PC-3 (cell line): ENCODE results near the gene ASIC5. TPM values are rescaled to one million over a fixed set of nuclear protein-coding genes. Genes with fewer than 3 reads are reported as not detected.

ENCODE experiments used
- total RNA-seq: library from RNA; depleted of rRNA; stranded (reverse); fragments of >200 nt; gene quantifications from 2 replicates; pipeline ENCODE4 v1.2.3, GENCODE V29; 2014; rRNA removed

Gene ASIC5
- total RNA-seq, 1 experiment from 2014 or later = not detected

Other genes starting within 250 kb of the ASIC5 start
- 9.2 and 9.3 TPM in 2 replicates for gene GUCY1A1, start 199.4 kb downstream of the ASIC5 start, total RNA-seq
- gene GUCY1B1, start 107.3 kb downstream of the ASIC5 start, total RNA-seq = 3.1 and 4.4 TPM in 2 replicates
- not detected in 2 replicates for gene TDO2, start 37.4 kb upstream of the ASIC5 start, total RNA-seq
- 1.6 and 2.8 TPM in 2 replicates for gene CTSO, start 87.6 kb upstream of the ASIC5 start, total RNA-seq